Stimulated activated CD4-positive, alpha-beta T cell treated with anti-CD3 and anti-CD28 coated beads, Interleukin-15, amount 100 ng/mL, for 1 hour (primary cell): ENCODE measurements around the gene GGT7.
"Not testable (repeated sequence)": the region's sequence is repeated elsewhere in the genome, so short reads cannot be mapped to it uniquely, and the experiment has no call there.

ENCODE experiments used
- DNase-seq, 2 donors: peaks; one replicate each; pipeline ENCODE4 v3.0.0-alpha.2; 2020; ENCODE audit warnings: low read depth in 1 of 2, low spot score in 1 of 2

The GGT7 gene

DNA sequence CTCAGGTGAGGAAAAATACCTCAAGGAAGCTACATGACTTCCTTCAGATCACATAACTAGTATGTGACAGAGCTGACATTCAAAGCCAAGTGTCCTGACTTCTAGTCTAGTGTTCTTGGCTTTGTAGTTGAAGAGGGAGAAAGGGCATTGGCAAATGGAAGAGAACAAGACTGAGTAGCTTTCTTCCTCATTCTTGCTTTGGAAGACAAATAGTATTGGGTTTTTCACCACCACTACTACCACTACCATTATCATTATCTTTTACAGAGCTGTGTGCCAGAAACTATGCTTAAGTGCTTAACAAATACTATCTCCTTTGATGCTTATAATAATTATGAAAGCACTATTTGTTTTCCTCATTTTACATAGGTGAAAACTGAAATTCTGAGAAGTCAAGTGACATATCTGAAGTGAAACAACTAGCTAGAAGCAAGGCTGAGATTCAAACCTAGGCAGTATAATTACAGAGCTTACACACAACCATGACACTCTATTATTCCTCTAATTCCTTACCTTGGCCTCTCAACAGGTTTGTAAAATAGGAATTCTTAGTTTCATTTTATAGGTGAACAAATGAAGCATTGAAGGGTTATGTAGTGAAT is 10.5 kb upstream of the GGT7 start:
- DNase-seq, result no peak

DNA sequence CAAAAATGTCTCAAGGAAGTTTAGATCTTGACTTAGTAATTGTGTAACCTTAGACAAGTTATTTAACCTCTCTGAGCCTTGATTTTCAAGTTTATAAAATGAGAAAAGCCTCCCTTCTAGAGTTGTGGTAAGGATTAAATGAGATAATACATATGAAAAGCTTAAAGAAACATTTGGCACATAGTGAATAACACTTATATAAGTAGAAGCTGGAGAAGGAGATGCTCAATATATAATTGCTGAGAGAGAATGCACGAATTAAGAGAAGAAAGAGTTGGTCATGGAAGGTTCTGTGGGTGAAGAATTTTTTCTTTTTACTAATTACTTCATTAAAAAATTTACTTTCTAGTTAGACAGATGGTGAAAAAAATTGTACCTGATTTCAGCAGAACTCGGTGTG is 9.0 kb upstream of the GGT7 start:
- DNase-seq, result no peak

DNA sequence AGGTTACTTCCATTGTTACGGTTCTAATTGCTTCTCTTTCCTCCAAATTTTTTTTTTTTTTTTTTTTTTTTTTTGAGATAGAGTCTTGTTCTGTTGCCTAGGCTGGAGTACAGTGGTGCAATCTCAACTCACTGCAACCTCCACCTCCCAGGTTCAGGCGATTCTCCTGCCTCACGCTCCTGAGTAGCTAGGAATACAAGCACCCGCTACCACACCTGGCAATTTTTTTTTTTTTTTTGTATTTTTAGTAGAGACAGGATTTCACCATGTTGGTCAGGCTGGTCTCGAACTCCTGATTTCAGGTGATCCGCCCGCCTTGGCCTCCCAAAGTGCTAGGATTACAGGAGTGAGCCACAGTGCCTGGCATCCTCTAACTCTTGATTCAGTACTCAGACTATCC is 8.3 kb upstream of the GGT7 start:
- DNase-seq, result not testable (repeated sequence)

GRCh38 chr20:34880215-34880850 is 7.7 kb upstream of the GGT7 start:
- DNase-seq, result no peak

DNA sequence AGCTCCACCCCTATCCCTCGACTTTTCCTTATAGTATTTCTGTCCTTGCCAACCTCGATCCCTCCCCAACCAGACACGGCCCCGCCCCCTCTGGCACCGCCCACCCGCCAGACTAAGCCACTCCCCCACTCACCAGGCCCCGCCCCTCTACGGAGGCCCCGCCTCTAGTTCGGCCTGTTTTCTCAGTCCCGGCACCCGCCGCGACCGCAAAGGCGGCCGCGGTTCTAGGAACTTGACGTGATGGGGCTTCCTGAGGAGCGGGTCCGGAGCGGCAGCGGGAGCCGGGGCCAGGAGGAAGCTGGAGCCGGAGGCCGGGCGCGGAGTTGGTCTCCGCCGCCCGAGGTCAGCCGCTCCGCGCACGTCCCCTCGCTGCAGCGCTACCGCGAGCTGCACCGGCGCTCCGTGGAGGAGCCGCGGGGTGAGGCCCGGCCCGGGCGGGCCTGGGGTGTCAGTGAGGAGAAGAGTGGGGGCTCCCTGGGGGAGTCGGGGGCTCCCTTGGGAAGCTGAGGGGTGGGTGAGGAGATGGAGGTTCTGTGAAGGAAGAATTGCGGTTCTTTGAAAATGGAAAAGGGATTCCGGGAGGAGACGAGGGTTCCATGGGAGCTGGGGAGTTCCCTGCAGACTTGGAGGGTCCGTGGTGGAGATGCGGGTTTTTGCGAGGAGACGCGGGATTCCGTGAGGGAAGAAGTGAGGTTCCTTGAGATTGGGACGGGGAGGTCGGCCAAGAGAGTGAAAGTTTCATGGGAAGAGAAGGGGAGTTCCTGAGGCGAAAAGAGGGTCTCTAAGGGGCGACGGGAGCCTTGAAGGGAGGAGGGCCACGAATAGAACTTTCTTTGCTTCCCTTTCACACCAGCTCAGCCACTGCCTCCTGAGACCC is 4.0 kb upstream of the GGT7 start, which contains the start of gene ACSS2:
TSS of gene ACSS2 (plus strand) at position 207 of the 877 bp plus-strand sequence. CDS start at position 241, 34 bp downstream.
- DNase-seq, result peak; percentile 94 to 95

DNA sequence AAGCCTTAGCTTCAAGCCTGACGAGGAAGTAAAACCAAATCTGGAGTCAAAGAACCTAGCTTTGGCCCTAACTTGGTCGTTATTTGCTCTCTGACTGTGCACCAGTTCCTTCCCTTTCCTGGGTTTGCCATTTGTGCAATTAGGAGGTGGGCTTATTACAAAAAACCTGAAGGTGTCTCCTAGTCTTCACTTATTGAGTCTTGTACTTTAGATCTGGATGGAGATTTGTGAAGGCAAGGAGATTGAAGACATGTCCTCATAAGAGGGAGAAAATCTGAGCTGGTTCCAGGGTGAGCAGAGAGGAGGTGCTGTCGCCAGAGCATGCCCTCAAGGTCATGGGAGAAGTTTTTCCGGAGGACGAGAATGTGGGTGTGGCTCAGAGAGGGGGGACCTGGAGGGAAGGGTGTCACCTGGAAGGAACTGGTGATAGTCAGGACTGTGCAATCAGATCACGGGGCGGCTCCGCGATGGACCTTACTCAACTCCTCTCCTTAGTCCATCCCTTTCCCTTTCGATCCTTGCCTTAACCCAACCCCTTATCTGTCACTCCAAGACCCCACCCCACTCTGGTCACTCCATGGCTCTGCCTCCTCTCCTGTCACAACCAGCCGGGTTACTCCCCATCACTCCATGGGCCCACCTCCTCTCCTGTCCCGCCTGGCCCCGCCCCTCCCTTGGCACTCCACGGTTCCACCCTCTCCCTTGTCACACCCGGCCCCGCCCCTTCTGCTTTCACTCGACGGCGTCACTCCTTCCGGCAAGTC is 3.2 kb upstream of the GGT7 start:
- no peak for DNase-seq

DNA sequence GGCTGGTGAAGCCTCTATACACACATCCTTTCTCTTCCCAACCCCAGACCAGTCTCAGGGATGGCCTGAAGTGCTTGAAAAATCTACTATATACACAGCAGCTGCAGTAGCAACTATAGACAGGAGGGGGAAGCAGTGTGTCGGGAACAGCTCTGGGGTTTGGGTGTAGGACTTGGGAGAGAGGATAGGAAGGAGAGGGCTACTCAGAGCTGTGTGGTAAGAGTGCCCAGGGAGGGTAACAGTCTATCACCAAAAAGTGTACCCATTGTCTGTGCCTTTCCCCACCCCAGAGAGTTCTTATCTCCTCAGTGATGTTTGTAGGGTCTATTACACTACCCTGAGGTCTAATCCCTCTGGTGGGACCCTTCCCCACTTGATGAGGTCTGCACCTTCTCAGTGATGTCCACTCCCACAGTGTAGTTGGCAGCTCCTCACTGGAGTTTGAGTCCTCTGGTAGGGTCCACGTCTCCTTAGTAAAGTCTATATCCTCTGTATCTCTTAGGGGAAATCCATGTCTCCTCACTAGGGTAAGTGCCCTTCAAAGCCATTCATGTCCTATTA is 1.5 kb upstream of the GGT7 start:
- DNase-seq, result peak in 1 of 2 donors; percentile 17

- DNase-seq, result no peak
Measured at GRCh38 chr20:34873583-34874093, 982 bp upstream of the GGT7 start.

- DNase-seq, result no peak
Measured at GRCh38 chr20:34871966-34872621, 562 bp downstream of the GGT7 start.

DNA sequence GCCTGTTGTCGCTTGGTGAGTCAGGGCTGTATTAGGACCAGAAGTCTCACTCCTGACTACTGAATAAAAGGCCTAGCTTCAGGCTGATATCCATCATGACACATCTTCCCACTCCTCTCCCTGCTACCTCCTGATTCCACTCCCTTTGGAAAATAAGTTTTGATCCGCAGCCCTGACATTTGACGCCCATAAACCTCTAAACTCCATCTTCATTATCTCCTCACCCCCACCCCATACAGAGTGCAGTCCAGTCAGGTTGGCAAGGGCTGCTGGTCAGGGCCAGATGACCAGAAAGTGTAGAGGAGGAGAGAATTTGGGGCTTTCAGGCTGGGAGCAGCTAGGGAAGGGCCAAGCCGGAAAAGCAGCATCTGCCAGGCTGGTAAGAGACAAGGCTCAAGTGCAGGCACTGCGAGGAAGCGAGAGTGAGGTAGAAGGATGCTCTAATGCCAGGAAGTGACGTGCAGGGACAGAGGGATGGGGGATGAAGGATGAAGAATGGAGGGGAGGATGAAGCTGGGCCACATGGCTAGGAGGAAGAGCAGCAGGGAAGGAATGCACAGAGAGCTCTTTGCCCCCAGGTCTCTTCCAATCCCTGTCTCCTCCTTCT is 1.2 kb downstream of the GGT7 start:
- DNase-seq, result no peak

GRCh38 chr20:34864216-34864615 is 8.4 kb downstream of the GGT7 start:
- DNase-seq, result no peak

GRCh38 chr20:34863421-34863965 is 9.2 kb downstream of the GGT7 start:
- no peak for DNase-seq

DNA sequence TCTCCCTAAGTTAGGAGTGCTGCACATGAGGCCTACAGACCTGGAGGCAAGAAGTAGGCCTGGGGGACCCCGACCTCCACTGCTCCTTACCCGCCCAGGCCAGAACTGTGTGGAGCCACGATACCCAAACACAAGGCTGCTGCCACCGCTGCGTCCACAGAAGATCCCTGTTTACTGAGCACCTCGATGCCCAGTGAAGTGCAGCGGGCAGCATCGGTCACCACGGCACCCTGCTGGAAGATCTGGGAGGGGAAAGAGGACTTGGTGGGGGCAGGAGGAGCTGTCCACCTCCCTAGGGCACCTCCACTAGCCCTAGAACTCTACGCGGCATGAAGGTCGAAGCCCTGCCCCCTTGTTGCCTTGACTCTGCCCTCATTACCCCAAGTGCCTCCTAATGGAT is 9.9 kb downstream of the GGT7 start:
- no peak for DNase-seq

DNA sequence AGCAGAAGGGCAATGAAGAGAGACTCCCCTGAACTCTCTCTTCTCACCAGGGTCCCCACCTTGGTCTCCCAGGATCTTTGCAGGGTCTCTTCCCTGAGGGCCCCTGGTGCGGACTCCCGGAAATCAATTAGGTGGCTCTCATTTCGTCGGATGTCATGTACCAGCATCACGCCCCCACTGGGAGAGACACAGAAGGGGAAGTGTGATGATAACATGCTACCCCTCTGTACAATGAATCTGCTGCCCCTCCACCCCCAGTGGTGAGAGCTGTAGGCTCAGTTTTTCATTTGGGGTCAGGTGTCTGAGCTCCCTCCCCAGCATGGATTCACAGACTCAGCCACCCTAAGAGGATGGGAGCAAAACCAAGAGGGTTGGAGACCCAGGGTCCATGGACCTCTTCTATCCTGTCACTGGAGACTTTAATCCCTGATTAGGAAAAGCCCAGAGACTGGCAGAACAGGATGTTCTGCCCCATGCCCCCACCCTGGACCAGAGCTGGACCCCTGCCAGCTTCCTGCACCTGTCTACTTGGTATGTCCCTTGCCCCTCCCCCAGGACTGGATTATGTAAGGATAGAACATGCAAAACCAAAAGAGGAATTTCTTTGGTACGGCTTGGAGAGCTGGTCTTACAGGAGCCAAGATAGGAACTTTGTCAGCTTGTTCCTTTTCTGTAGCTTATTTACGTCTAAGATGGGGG is 11.1 kb downstream of the GGT7 start:
- no peak for DNase-seq

DNA sequence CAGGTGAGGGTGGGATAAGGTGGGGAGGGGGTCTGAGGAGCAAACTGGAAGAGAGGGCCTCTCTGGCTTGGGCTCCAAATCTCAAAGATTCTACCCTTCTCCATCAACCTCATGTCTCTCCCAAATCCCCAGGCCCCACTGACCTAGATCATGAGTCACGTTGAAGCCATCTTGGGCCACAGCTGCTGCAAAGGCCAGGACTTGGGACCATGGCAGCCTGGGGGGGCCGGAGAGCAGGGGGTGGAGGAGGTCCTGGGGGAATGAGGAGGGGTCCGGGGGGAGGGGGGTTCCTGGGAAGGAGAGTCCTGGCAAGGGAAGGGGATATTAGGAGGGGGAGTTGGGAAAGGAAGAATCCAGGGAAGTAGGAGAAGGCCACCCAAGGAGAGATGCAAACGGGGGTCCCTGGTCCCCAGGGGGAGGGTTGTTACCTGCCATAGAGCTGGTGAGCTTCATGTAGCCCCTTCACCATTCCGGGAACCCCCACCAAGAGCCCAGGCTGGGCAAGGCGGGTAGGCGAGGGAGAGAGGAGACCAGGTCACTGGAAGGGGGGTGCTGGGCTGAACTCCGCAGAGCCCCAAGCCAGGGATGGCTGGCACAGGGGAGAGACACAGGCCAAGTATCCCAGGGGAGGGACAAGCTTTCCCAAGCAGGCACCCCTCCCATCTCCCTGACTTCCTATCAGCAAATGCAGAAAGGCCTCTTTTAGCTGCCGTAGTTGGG is 12.7 kb downstream of the GGT7 start:
- no peak for DNase-seq

GRCh38 chr20:34859367-34859766 is 13.3 kb downstream of the GGT7 start:
- no peak for DNase-seq

DNA sequence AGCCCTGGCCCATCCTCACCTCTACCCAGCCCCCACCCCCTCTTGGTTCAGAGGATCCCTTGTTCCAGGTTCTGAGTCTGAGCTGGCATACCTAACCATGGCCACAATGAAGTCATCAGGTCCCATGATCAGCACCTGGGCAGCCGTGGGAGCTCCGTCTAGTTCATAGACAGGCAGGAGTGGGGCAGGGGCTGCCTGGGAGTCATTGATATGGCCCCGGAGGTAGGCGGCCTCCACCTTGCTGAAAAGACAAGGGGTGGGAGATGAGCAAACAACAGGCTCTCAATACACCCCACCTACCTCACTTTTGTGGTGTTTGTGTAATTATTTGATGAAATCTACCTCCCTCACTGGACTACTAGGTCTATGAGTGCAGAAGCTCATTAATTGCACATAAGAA is 20.4 kb downstream of the GGT7 start:
- DNase-seq, result no peak

- no peak for DNase-seq
Measured at GRCh38 chr20:34850969-34851368, 21.7 kb downstream of the GGT7 start.
